ENCODE measurements around the gene TRH.
"Not testable (repeated sequence)": the region's sequence is repeated elsewhere in the genome, so short reads cannot be mapped to it uniquely, and the experiment has no call there.

The TRH gene

GRCh38 chr3:129966876-129967275 is 7.6 kb upstream of the TRH start:
- DNase-seq = no peak

- no peak for DNase-seq
Measured at GRCh38 chr3:129967761-129968160, 6.8 kb upstream of the TRH start.

- no peak for DNase-seq
Measured at GRCh38 chr3:129971351-129972052, 3.0 kb upstream of the TRH start.

GRCh38 chr3:129972301-129972700 is 2.2 kb upstream of the TRH start:
- DNase-seq = no peak

- no peak for DNase-seq
Measured at GRCh38 chr3:129973853-129974563, 512 bp upstream of the TRH start.

- peak in 1 of 2 experiments; percentile 2 for DNase-seq
Measured at GRCh38 chr3:129974833-129975704, 549 bp downstream of the TRH start.

- DNase-seq = no peak
Measured at GRCh38 chr3:129975705-129976048, 1.2 kb downstream of the TRH start.

GRCh38 chr3:129976286-129976685 is 1.8 kb downstream of the TRH start:
- no peak for DNase-seq

GRCh38 chr3:129978123-129978522 is 3.6 kb downstream of the TRH start:
- no peak for DNase-seq

- DNase-seq = no peak
Measured at GRCh38 chr3:129979905-129980304, 5.4 kb downstream of the TRH start.

- DNase-seq = no peak
Measured at GRCh38 chr3:129983561-129983960, 9.0 kb downstream of the TRH start.

GRCh38 chr3:129984125-129984524 is 9.6 kb downstream of the TRH start:
- DNase-seq = no peak

GRCh38 chr3:129985113-129985512 is 10.6 kb downstream of the TRH start:
- no peak for DNase-seq

- no peak for DNase-seq
Measured at GRCh38 chr3:129988429-129988828, 13.9 kb downstream of the TRH start.

- no peak for DNase-seq
Measured at GRCh38 chr3:129989414-129989813, 14.9 kb downstream of the TRH start.

- no peak for DNase-seq
Measured at GRCh38 chr3:129992781-129993180, 18.3 kb downstream of the TRH start.

GRCh38 chr3:129994883-129995559 is 20.5 kb downstream of the TRH start:
- DNase-seq = no peak

GRCh38 chr3:129996073-129996472 is 21.6 kb downstream of the TRH start:
- no peak for DNase-seq

- DNase-seq = not testable (repeated sequence)
Measured at GRCh38 chr3:129999176-129999575, 24.7 kb downstream of the TRH start.

GRCh38 chr3:130002666-130003598 is 28.4 kb downstream of the TRH start:
- peak; percentile 35 to 73 for DNase-seq

GRCh38 chr3:130010556-130010955 is 36.0 kb downstream of the TRH start:
- DNase-seq = no peak

GRCh38 chr3:130012108-130012507 is 37.6 kb downstream of the TRH start:
- not testable (repeated sequence) for DNase-seq
